ENCODE measurements around the gene COL2A1. TPM values are rescaled to one million over a fixed set of nuclear protein-coding genes. Genes with fewer than 3 reads are reported as not detected.

Gene COL2A1
- total RNA-seq, 1 donor from 2014 or later = 3.8 TPM

- no peak for TF ChIP-seq CTCF (IDR thresholded peaks at IDR 0.05; ENCODE audit: insufficient read depth, low read length, poor library complexity, severe bottlenecking)
- no peak overlapping the region for H3K4me3 ChIP-seq (ENCODE audit: low read depth, low read length)
- DNase-seq (ENCODE audit: low read depth) = no peak
- H3K36me3 ChIP-seq (ENCODE audit: control insufficient read depth, insufficient read depth, low read length) = no peaks in the 10 kb centered on the region
- peaks cover 14% of the 10 kb centered on the region for H3K27me3 ChIP-seq (ENCODE audit: control insufficient read depth, insufficient read depth, low read length)
Measured at GRCh38 chr12:47977046-47977771, 27.1 kb downstream of the COL2A1 start.

- Histone ChIP-seq H3K36me3 (ENCODE audit: control insufficient read depth, insufficient read depth, low read length) (no peaks in the 10 kb centered on the region), H3K4me3 (ENCODE audit: low read depth, low read length) (no peak overlapping the region), H3K27me3 (ENCODE audit: control insufficient read depth, insufficient read depth, low read length) (peaks cover 12% of the 10 kb centered on the region)
- no peak for TF ChIP-seq CTCF (IDR thresholded peaks at IDR 0.05; ENCODE audit: insufficient read depth, low read length, poor library complexity, severe bottlenecking)
- DNase-seq (ENCODE audit: low read depth) = no peak
Measured at GRCh38 chr12:47975816-47976215, 28.5 kb downstream of the COL2A1 start.

GRCh38 chr12:47975036-47975620 lies 29.1 kb downstream of the COL2A1 start:
- DNase-seq (ENCODE audit: low read depth) = no peak
- Histone ChIP-seq H3K36me3 (ENCODE audit: control insufficient read depth, insufficient read depth, low read length) (no peaks in the 10 kb centered on the region), H3K27me3 (ENCODE audit: control insufficient read depth, insufficient read depth, low read length) (peaks cover 12% of the 10 kb centered on the region), H3K4me3 (ENCODE audit: low read depth, low read length) (no peak overlapping the region)
- no peak for TF ChIP-seq CTCF (IDR thresholded peaks at IDR 0.05; ENCODE audit: insufficient read depth, low read length, poor library complexity, severe bottlenecking)

GRCh38 chr12:47973870-47974269 lies 30.4 kb downstream of the COL2A1 start:
- Histone ChIP-seq H3K27me3 (ENCODE audit: control insufficient read depth, insufficient read depth, low read length) (peaks cover 7% of the 10 kb centered on the region), H3K4me3 (ENCODE audit: low read depth, low read length) (no peak overlapping the region), H3K36me3 (ENCODE audit: control insufficient read depth, insufficient read depth, low read length) (no peaks in the 10 kb centered on the region)
- no peak for DNase-seq (ENCODE audit: low read depth)
- TF ChIP-seq CTCF (IDR thresholded peaks at IDR 0.05; ENCODE audit: insufficient read depth, low read length, poor library complexity, severe bottlenecking) = no peak

GRCh38 chr12:47972895-47973294 lies 31.4 kb downstream of the COL2A1 start:
- no peak for TF ChIP-seq CTCF (IDR thresholded peaks at IDR 0.05; ENCODE audit: insufficient read depth, low read length, poor library complexity, severe bottlenecking)
- DNase-seq (ENCODE audit: low read depth) = no peak
- H3K36me3 ChIP-seq (ENCODE audit: control insufficient read depth, insufficient read depth, low read length) = no peaks in the 10 kb centered on the region
- H3K27me3 ChIP-seq (ENCODE audit: control insufficient read depth, insufficient read depth, low read length) = no peaks in the 10 kb centered on the region
- no peak overlapping the region for H3K4me3 ChIP-seq (ENCODE audit: low read depth, low read length)
